GM19351 (cell line): ENCODE data around the gene LOXL3.

ENCODE experiments used
- ATAC-seq: cut with Tn5 transposase; IDR thresholded peaks from one replicate; pipeline ENCODE4 v1.9.1; 2021; ENCODE audit warnings: mild to moderate bottlenecking, moderate library complexity; ENCODE audit not compliant: unreplicated experiment

Gene LOXL3

DNA sequence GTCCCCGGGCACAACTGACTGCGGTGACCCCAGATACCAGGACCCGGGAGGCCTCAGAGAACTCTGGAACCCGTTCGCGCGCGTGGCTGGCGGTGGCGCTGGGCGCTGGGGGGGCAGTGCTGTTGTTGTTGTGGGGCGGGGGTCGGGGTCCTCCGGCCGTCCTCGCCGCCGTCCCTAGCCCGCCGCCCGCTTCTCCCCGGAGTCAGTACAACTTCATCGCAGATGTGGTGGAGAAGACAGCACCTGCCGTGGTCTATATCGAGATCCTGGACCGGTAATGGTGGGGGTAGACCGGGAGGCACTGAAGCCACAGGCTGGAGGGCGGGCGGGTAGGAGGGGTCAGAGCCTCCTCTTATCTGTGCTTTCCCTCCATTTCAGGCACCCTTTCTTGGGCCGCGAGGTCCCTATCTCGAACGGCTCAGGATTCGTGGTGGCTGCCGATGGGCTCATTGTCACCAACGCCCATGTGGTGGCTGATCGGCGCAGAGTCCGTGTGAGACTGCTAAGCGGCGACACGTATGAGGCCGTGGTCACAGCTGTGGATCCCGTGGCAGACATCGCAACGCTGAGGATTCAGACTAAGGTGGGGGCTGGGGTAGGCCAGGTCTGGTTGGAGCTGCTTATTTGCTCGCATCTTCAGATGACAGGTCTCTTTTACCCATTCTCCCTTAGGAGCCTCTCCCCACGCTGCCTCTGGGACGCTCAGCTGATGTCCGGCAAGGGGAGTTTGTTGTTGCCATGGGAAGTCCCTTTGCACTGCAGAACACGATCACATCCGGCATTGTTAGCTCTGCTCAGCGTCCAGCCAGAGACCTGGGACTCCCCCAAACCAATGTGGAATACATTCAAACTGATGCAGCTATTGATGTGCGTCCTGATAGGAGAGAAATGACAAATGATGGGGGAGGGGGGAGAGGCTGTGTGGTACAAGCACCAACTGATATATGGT is 23.2 kb downstream of the LOXL3 start:
- peak; percentile 35 for ATAC-seq

GRCh38 chr2:74529357-74530238 is 24.1 kb downstream of the LOXL3 start, which contains the start of the genes AUP1 and HTRA2:
TSS of gene AUP1 (minus strand) at chr2:74529706. CDS start at chr2:74529629, 77 bp downstream.
TSS of gene HTRA2 (plus strand) at chr2:74529933. CDS start at chr2:74530007, 74 bp downstream.
- peak; percentile 76 for ATAC-seq

DNA sequence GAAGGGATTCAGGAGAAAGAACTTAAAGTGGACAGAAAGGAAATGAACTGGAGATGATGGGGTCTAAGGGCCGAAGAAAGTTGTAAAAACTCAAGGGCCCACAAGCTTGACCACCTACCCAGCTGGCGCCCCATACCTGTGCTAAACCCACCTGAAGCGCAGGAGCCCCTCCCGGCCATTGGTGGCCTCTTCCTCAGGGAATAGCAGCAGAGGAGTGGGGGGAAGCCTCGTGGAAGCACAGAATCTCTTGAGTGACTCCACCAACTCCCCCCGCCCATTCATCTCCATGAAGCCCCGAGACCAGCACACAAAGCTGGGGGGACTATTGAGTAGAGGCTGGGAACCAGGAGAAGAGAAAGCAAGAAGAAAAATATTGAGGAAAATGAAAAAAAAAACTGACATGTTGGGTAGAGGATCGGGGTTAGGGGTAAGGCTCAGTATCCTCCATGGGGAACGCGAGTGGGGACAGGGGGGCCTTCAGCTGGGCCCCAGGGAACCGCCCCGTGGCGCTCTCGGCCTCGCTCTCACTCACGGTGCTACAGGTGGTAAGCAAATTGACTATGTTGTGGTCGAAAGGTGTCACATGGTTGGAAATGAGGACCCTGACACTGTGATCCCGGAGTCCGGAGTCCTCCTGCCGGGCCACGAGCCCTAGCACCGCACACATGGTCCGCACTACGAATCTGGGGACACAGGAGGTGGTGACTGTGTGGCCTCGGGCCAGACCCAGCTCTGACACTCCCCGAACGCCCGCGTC is 25.0 kb downstream of the LOXL3 start:
- ATAC-seq: peak; percentile 5

DNA sequence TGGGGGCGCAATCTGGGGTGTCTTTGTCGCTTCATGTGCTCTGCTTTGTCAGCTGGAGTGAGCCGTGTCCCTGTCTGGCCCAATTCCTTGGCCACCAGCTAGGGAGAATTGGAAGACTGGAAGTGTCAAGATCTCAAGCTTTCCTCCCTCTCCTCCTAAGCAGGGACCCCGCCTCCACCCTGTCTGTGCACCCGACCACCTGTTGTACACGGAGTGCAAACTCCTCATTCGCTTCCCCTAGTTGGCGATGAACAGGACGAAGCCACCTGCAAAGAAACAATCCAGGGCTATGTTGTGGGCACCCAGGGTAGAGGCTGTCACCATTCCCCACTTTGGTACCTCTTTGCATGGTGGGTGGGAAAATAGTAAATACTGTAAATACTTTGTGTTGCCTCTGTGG is 26.0 kb downstream of the LOXL3 start:
- no peak for ATAC-seq

- ATAC-seq: no peak
Measured at GRCh38 chr2:74526649-74527230, 27.0 kb downstream of the LOXL3 start.

GRCh38 chr2:74525717-74526648 is 27.8 kb downstream of the LOXL3 start, which contains the start of gene DQX1:
TSS of gene DQX1 (minus strand) at chr2:74526231. CDS start at chr2:74525729, 502 bp downstream.
- ATAC-seq: peak; percentile 17

GRCh38 chr2:74524955-74525716 is 28.6 kb downstream of the LOXL3 start:
- ATAC-seq: no peak

- ATAC-seq: no peak
Measured at GRCh38 chr2:74524005-74524404, 29.7 kb downstream of the LOXL3 start.

- no peak for ATAC-seq
Measured at GRCh38 chr2:74522516-74522915, 31.2 kb downstream of the LOXL3 start.

DNA sequence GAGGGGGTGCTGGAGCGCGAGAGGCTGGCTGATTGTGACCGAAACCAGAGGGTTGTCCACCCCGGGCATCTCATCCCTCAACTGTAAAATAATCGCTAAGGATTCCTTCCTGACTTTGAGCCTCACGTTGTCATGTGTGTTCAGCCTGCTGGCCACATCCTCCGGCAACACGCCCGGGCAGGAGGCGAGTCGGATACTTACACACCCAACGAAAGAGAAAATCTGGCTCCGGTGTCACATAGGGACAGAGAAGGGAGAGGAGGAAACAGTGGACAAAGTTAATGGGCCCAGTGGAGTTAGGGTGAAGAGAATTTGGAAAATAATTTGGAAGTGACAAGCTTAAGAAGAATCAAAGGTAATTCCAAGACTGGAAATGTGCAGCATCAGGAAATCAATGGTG is 37.1 kb downstream of the LOXL3 start:
- no peak for ATAC-seq

GRCh38 chr2:74515981-74516633 is 37.6 kb downstream of the LOXL3 start:
- no peak for ATAC-seq

GRCh38 chr2:74515271-74515980 is 38.3 kb downstream of the LOXL3 start:
- no peak for ATAC-seq

DNA sequence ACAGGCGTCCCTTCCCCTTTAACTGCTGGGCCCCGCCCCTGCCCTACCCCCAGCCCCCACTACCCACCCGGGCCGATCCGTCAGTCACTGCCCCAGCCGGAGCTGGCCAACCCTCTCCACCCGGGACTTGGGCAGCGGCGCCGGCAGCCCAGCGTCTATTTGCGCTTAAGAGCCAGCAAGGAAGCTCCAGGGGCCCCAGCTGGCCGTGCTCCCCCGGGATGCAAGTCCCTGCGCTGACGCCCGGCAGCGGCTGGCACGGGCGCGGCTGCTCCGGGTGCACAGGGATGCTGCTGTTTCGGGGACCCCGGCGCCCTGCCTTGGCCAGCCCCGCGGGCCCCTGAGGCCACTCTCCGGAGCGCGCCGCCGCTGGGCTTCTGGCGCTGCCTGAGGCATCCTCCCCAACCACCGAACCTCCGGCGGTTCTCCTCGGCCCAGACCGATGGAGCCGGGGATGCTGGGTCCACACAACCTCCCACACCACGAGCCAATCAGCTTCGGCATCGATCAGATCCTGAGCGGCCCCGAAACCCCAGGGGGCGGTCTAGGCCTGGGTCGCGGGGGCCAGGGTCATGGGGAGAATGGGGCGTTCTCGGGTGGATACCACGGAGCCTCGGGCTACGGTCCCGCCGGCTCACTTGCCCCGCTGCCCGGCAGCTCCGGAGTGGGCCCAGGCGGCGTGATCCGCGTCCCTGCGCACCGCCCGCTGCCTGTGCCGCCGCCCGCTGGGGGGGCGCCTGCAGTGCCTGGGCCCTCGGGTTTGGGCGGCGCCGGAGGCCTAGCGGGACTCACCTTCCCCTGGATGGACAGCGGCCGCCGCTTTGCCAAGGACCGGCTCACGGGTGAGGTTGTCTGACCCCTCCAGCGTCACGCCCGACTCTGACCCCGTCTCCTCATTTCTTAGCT is 39.1 kb downstream of the LOXL3 start, which contains the start of gene TLX2:
Gene TLX2, plus strand, starts transcription at position 83 of the 903 bp plus-strand sequence. Its CDS starts 357 bp downstream, at position 440.
- no peak for ATAC-seq

- no peak for ATAC-seq
Measured at GRCh38 chr2:74513605-74514367, 40.0 kb downstream of the LOXL3 start.
